22Rv1 (cell line): ENCODE results near the gene BEST4.

Experiments used
- CTCF ChIP-seq: fragments of 450-650 bp; IDR thresholded peaks from 2 replicates; pipeline ENCODE4 v1.5.1; 2017; ENCODE audit warnings: mild to moderate bottlenecking
- ZFX ChIP-seq: fragments of 450-650 bp; IDR thresholded peaks from 2 replicates; pipeline ENCODE4 v1.6.1; 2017; ENCODE audit warnings: antibody characterized with exemption, borderline replicate concordance

- TF ChIP-seq CTCF (no peak), ZFX (no peak)
These were observed 41.8 kb upstream of the BEST4 start for GRCh38 chr1:44829506-44830384.
